ENCODE measurements around the gene MRTFA.

DNA sequence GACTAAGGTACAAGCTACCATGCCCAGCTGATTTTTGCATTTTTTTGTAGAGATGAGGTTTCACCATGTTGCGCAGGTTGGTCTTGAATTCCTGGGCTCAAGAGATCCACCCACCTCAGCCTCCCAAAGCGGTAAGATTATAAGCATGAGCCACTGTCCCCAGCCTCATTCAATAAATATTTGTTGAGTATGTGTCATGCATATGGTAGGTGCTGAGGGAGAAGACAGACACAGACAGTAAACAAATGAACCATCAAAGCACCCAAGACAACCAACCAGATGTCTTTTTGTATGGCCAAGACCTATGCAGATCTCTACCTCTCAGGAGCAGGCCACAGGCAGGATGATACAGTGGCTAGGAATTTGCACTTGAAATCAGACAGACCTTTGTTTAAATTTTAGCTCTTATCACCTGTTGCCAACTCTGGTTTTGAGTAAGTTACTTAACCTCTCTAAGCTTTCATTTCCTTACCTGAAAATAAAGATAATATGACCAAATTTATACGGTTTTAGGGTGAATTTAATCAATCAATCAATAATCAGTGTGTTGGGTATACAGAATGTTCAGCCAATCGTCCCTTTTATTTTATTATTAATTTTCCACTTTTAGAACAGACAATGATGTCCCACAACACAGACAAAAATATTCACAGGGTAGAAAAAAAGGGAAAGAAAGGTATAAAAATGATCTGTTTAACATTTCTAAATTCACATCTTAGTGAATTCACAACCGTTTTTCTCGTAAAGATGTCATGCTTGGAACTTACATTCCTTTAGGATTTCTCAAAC lies 137.9 kb downstream of the MRTFA start:
- TF ChIP-seq POLR2AphosphoS5 (IDR thresholded peaks at IDR 0.05; ENCODE audit: low read depth, low read length) (no peak), POLR2A (IDR thresholded peaks at IDR 0.05; ENCODE audit: low read depth, low read length) (no peak)
